GM21786 (cell line): Measurements from ENCODE around the gene IFNL2.
"Not testable (repeated sequence)": the region's sequence is repeated elsewhere in the genome, so short reads cannot be mapped to it uniquely, and the experiment has no call there.

Experiments
- ATAC-seq: cut with Tn5 transposase; IDR thresholded peaks from one replicate; pipeline ENCODE4 v1.9.1; 2021; ENCODE audit not compliant: unreplicated experiment

Gene IFNL2

GRCh38 chr19:39268085-39268484 is at the start of gene IFNL2:
TSS of gene IFNL2 (plus strand) at chr19:39268396. CDS start at chr19:39268569, 173 bp downstream.
- ATAC-seq: not testable (repeated sequence)

- not testable (repeated sequence) for ATAC-seq
These were observed 49.1 kb upstream of the IFNL2 start for GRCh38 chr19:39219108-39219507.

- ATAC-seq: no peak
These were observed 44.4 kb upstream of the IFNL2 start for GRCh38 chr19:39223703-39224279.

- ATAC-seq: no peak
These were observed 43.3 kb upstream of the IFNL2 start for GRCh38 chr19:39224910-39225309.

GRCh38 chr19:39230096-39230764 is 38.0 kb upstream of the IFNL2 start:
- no peak for ATAC-seq

GRCh38 chr19:39232708-39233107 is 35.5 kb upstream of the IFNL2 start:
- no peak for ATAC-seq

GRCh38 chr19:39236527-39236926 is 31.7 kb upstream of the IFNL2 start:
- ATAC-seq: no peak

GRCh38 chr19:39237200-39238184 is 30.7 kb upstream of the IFNL2 start:
- peak; percentile 62 for ATAC-seq

- ATAC-seq: no peak
These were observed 30.0 kb upstream of the IFNL2 start for GRCh38 chr19:39238209-39238608.

GRCh38 chr19:39238944-39239343 is 29.3 kb upstream of the IFNL2 start:
- ATAC-seq: no peak

- ATAC-seq: no peak
These were observed 27.8 kb upstream of the IFNL2 start for GRCh38 chr19:39240421-39240820.

GRCh38 chr19:39243741-39244140 is 24.5 kb upstream of the IFNL2 start:
- ATAC-seq: not testable (repeated sequence)

- not testable (repeated sequence) for ATAC-seq
These were observed 23.6 kb upstream of the IFNL2 start, which contains the start of gene IFNL3 for GRCh38 chr19:39244410-39245100. TSS of gene IFNL3 (minus strand) at chr19:39245006. CDS start at chr19:39244967, 39 bp downstream.

- not testable (repeated sequence) for ATAC-seq
These were observed 23.0 kb upstream of the IFNL2 start for GRCh38 chr19:39245166-39245565.

- ATAC-seq: no peak
These were observed 21.1 kb upstream of the IFNL2 start for GRCh38 chr19:39246951-39247669.

- ATAC-seq: no peak
These were observed 20.2 kb upstream of the IFNL2 start for GRCh38 chr19:39247701-39248664.

GRCh38 chr19:39248806-39249205 is 19.4 kb upstream of the IFNL2 start, which contains the start of gene IFNL4:
TSS of gene IFNL4 (minus strand) at chr19:39248856.
- ATAC-seq: no peak

- no peak for ATAC-seq
These were observed 17.1 kb upstream of the IFNL2 start for GRCh38 chr19:39251081-39251480.

GRCh38 chr19:39251846-39252245 is 16.4 kb upstream of the IFNL2 start:
- ATAC-seq: no peak
